NCI-H446 (cell line): ENCODE results near the gene PLPP7.
"Not testable (repeated sequence)": the region's sequence is repeated elsewhere in the genome, so short reads cannot be mapped to it uniquely, and the experiment has no call there.

Source experiments
- DNase-seq, 2 experiments: peaks; one replicate each; lab custom pipeline; 2025; lab: John Stamatoyannopoulos, UW

The PLPP7 gene

DNA sequence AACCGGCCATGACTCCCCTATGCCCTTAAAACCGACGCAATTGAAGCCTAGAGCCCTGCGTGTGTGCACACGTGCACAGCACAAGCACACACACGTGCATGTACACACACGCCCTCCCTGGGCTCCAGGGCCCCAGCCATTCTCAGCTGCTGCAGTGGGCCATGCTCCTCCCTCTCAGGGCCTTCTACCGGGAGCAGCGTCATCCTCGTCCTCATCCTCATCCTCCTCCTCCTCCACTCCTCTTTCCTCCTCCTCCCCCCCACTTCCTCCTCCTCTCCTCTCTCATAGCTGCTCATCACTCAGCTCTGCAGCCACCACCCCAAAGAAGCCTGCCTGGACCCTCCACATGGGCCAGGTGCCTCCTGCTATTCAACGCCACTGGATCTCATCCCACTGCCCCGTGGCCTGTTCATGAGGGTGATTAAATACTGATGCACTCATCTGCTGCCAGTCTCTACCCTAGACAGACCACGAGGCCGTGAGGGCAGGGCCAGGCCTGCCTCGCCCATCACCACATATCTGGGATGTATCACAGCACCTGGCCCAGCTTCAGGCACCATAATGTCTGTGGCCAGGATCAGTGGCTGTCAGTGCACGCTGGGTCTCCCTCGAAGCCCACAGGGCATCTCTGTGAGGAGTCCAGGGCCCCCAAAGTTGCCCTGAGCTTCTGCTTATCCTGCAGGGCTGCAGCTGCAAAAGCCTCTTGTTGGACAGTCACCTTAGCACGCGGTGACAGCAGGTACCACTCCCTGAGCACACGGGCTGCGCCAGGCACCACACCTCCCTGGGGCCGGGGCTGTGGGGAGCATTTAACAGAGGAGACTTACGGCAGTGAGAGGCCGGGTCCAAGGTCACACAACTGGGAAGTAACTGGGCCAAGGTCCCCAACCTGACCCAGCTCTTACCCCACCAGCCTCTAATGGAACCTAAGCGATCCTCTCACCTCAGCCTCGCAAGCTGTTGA, 23.0 kb upstream of the PLPP7 start:
- no peak for DNase-seq

DNA sequence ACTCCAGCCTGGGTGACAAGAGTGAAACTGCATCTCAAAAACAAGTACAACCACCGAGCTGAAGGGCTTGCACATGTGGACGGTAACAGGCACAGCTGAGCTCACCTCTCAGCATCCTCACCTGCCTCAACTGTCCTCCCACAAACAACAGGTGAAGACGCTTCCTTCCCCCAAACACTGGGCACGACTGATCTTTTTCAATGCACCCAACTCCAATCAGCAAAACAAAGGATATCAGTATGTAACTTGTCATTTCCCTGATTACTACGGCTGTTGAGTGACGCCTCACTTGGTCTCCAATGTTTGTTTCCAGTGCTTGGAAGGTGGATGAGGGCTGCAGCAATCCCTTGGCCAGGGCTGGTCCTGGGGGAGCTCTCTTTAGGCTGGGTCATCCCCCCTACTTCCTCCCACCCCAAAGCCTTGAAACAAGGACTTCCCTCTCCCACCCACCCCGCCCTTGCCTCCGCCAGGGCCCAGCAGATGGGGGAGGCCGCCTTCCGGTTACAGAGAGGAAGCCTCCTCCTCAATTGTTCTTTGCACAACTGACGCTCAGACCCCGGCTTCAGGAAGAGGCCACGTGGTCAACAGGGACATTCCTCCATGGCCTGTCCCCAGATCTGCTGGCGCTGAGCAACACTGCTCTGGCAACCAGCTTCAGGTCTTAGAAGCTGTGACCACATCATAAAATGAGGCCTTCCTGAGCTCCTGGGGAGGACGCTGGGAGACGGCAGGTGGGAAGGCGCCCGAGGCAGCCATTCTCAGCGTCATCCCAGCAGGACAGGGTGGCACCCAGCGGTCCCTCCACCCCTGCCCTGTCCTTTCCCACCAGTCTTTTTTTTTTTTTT, 19.1 kb upstream of the PLPP7 start:
- no peak for DNase-seq

DNA sequence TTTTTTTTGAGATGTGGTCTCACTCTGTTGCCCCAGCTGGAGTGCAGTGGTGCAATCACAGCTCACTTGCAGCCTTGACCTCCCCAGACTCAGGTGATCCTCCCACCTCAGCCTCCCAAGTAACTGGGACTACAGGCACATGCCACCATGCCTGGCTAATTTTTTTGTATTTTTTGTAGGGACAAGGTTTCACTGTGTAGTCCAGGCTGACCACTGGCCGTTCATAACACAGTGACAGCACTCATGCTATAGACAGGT, 18.6 kb upstream of the PLPP7 start:
- DNase-seq, result not testable (repeated sequence)

DNA sequence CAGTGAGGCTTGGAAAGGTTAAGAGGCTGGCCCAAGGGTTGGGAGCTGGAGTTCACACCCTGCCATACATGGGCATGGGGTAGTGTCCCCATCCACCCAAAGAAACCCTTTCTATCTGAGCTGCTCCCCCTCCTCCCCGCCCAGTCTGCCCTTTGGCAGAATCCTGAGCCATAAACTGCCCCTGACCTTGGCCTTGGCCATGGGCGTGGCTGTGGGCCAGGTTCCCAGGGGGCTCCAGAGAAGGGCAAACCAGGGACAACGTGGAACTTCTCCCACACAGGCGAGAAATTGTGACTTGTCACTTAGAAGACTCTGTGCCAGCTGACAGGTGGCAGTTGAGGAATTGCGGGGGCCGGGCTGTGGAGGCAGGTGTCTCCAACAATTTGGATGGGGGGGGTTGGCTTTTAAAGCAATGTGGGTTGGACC, 18.0 kb upstream of the PLPP7 start:
- no peak for DNase-seq

- DNase-seq, result no peak
These were observed 17.3 kb upstream of the PLPP7 start for GRCh38 chr9:131272212-131272611.

DNA sequence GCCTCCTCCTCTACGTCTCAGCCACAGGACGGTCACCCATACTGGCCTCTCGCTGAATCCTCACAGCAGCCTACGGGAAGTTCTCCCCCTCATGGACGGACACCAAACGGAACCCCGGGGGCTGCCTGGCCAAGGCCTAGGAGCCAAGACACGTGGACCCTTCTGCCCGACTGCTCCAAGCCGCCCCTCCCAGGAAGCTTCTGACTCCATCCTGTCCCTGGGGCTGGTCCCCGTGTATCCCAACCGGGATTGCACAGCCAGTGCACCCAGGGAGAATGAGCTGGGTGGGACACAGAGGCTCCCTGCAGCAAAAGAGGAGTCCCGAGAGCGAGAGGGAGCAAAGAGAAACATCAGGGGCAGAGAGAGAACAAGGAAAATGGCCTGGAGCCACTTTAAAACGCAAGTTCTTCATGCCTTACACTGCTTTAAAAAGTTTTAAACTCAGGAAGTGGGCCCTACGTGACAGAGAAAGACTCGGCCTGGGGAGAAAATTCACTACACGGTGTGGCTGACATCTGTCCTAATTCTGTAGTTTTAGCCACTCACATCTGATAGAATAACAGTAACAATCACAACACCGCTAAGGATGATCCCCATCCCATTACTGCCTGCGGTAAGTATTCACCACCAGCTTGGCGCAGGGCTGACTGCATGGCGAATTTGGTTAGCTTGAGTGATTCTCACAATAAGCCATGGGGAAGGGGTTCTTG, 16.2 kb upstream of the PLPP7 start:
- no peak for DNase-seq

DNA sequence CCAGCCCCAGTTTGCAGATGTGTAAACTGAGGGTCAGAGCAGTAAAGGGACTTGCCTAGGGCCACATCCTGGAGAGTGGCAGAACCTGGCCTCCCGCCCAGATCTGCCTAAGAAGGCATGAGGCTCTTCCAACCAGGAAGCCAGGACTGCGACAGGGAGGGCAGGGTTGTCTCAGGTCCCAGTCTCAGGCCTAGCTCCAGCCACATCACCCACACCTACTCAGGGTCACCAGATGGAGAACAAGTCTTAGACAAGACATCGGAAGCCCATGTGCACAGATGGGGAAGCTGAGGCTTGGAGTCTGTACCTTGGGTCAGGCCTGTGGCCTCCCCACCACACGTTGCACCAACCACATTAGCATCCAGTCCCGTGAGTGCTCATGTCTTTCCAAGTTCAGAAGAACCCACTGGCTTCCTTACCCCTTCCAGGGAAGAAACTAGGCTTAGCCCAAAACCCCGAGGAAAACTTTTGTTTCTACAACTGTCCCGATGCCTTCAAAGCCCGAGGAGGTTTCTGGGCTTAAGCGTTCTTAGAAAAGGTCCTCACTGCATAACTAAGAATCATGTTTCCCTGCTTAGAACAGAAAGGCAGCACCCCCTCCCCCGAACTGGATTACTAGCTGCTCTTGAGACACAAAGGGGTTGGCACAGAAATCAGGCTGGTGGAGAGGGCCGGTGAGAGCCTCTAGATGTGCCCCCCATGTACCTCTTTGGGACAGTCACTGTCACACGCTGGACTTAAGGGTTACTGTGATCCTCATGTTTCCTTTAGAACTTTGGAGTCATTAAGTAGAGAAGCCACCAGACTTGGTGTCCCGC, 15.5 kb upstream of the PLPP7 start:
- no peak for DNase-seq

DNA sequence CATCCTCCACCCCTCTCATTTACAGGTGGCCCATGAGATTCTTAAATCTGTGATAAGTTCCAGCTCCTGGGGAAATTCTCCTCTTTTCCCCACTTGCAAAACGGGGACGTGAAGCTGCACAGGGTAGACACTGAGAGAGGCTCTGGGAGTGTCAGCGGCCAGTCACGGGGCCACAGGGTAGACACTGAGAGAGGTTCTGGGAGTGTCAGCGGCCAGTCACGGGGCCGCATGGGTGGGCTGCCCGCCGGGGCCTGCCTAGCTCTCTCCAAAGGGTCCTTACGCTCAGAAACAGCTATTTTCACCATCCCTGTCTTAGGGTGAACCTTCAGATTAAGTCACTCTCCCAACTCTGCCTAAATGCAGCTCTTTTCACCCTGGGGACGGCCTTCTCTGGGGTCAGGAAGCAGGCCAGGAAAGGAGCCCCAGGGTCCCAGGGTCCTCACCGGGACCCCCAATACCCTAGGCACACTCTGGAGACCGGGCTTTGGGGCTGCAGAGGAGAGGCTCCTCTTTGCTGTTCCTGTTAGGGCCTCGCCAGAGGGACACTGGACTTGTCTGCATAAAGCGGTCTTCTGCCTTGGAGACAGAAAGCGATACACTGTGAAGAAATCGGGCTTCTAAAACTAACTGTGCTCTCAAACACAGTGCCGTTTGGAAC, 14.7 kb upstream of the PLPP7 start:
- DNase-seq, result no peak

DNA sequence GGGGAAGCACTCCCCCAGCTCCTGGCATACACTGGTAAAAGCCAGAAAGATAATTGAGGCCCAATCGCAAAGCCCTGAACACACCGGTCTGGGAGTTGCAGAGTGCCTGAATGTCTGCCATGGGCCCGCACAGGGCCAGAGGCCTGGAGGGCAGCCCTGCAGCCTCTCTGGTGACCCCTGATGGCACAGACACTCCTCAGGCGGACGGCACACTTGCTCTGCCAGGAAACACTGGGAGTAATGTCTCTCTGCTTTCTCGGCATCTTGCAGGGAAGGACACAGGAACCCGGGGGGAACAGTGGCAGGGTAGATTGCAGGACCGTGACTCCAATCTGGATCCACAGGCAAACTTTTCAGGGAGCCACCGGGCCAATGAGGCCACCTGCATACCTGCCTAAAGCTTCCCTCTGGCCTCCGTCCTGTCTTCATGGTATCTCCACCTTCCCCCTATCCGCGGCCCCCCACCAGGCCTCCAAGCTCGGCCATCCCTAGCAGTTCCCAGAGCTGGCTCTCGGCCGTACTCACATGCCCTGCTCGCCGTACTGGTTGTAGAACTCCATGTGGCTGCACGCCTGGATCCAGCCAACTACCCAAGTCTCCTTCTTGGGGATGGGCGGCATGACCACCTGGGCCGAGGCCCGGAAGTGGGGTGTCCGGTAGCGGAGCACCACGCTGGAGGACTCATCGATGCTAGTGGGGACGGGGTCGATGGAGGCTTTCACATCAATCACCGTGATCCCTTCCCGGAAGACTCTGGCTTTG, 14.0 kb upstream of the PLPP7 start:
- no peak for DNase-seq

GRCh38 chr9:131276094-131276888, 13.2 kb upstream of the PLPP7 start, which contains the start of gene FAM78A:
Gene FAM78A (minus strand): TSS chr9:131276510. CDS start chr9:131276179, 331 bp downstream.
- no peak for DNase-seq

DNA sequence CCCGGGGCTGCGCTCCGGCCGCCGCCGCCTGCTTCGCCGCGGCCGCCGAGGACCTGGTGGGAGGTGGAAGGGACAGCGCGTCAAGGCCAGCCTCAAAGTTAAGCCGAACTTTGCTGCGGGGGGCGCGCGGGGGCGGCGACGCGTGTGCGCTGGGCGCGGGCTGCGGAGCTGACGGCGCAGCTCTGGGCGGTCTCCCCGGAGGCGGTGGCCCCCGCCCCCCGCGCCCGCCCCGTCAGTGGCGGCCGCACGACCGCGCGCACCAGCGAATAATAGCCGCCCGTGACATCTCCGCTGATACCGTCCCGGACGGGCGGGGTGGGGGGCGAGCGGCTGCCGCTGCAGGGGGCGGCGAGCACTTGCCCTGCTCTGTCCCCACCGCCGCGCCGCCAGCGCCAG, 12.6 kb upstream of the PLPP7 start:
- DNase-seq, result no peak

GRCh38 chr9:131277287-131277909, 12.1 kb upstream of the PLPP7 start:
- DNase-seq, result no peak

GRCh38 chr9:131277910-131278701, 11.4 kb upstream of the PLPP7 start:
- DNase-seq, result peak; percentile 34 to 78

DNA sequence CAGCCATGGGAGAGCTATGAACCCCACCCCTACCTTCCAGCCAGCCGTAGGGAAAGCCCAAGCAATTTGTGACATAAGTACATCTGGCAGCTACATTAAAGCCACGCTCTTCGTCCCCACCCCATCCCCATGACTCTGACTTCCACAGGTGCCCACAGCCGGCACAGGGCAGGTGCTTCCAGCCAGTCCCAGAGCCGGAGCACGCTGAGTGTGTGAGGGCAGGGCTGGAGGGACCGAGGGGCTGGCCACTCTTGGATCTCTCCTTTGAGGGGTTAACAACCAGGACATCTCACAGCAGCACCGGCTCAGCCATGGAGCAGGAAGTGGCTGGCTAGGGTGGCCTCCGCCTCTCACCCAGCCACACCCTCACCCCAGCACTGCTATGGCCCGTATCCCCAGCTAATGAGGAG, 10.8 kb upstream of the PLPP7 start:
- DNase-seq, result no peak

GRCh38 chr9:131279196-131279862, 10.2 kb upstream of the PLPP7 start:
- no peak for DNase-seq

DNA sequence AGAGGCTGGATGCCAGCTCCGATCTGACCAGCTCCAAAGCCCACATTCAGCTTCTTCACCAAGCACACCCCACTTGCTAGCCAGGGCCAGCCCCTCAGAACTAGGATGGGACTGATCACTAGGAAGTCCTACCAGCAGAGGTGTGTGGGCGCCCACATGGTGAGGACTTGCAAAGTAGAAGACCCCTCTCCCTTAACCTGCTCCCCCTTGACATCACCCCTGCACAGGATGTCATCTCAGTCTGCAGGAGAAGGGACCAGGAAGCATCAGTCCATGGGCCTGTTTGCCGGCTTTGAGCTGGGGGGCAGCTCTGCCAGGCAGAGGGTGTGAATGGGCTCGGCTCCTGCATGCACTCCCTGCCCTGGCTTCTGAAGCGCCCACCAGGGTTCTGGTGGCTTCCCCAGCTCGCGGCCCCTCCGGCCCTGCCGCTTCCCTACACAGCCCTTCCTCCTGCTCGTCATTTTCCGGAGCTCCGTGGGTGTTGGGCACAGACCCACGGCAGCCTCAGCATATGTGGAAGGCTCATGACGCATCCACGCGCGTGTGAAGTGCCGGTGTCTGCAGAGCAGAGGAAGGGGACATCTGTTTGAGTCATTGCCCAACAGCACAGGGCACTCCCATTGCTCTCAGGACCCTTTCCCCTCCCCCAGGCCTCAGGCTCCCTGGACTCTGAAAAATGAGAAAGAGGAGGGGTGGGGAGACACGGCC, 9.5 kb upstream of the PLPP7 start:
- DNase-seq, result no peak

- no peak for DNase-seq
These were observed 8.9 kb upstream of the PLPP7 start for GRCh38 chr9:131280660-131281059.
